Mesendoderm (in vitro differentiated cells): Measurements from ENCODE around the gene ADH4.
"Not testable (repeated sequence)": the region's sequence is repeated elsewhere in the genome, so short reads cannot be mapped to it uniquely, and the experiment has no call there.

Experiments
- DNase-seq: peaks from one replicate; pipeline ENCODE4 v3.0.0; 2013
- H2AK5ac ChIP-seq: 2 replicates; pipeline ENCODE4 v1.6.1; 2013; ENCODE audit warnings: low read length, inconsistent platforms
- H2BK120ac ChIP-seq: 2 replicates; pipeline ENCODE4 v1.6.1; 2013; ENCODE audit warnings: low read depth, mild to moderate bottlenecking, low read length, moderate library complexity, mixed read lengths
- H2BK15ac ChIP-seq: replicated peaks from 2 replicates; pipeline ENCODE4 v1.6.1; 2013; ENCODE audit warnings: low read depth, mild to moderate bottlenecking, moderate library complexity
- H2BK5ac ChIP-seq: 2 replicates; pipeline ENCODE4 v1.6.1; 2013; ENCODE audit warnings: low read length, inconsistent platforms
- H3K18ac ChIP-seq: 2 replicates; pipeline ENCODE4 v1.6.1; 2013; ENCODE audit warnings: mild to moderate bottlenecking, low read length, mixed read lengths
- H3K23ac ChIP-seq: one replicate; pipeline ENCODE4 v1.6.1; 2013; ENCODE audit warnings: low read length
- H3K27ac ChIP-seq: 2 replicates; pipeline ENCODE4 v1.5.1; 2013; ENCODE audit warnings: low read depth, mild to moderate bottlenecking, inconsistent platforms, low read length, moderate library complexity
- H3K27me3 ChIP-seq: 2 replicates; pipeline ENCODE4 v1.6.1; 2013; ENCODE audit warnings: low read length, control low read depth, mild to moderate bottlenecking, inconsistent platforms; ENCODE audit not compliant: insufficient read depth, poor library complexity
- H3K36me3 ChIP-seq: 2 replicates; pipeline ENCODE4 v1.6.1; 2013; ENCODE audit warnings: low read length, inconsistent platforms; ENCODE audit not compliant: control insufficient read depth, insufficient read depth
- H3K4ac ChIP-seq: one replicate; pipeline ENCODE4 v1.6.1; 2013; ENCODE audit warnings: low read depth, mild to moderate bottlenecking, low read length, moderate library complexity
- H3K4me1 ChIP-seq: 2 replicates; pipeline ENCODE4 v1.6.1; 2013; ENCODE audit warnings: low read depth, low read length, inconsistent platforms; ENCODE audit not compliant: control insufficient read depth
- H3K4me2 ChIP-seq: 2 replicates; pipeline ENCODE4 v1.6.1; 2013; ENCODE audit warnings: low read length
- H3K4me3 ChIP-seq: 2 replicates; pipeline ENCODE4 v1.5.1; 2013; ENCODE audit warnings: mild to moderate bottlenecking, low read length
- H3K56ac ChIP-seq: one replicate; pipeline ENCODE4 v1.6.1; 2013; ENCODE audit warnings: low read length
- H3K79me1 ChIP-seq: 2 replicates; pipeline ENCODE4 v1.6.1; 2013; ENCODE audit warnings: low read length, inconsistent platforms
- H3K79me2 ChIP-seq: 2 replicates; pipeline ENCODE4 v1.6.1; 2013; ENCODE audit warnings: mild to moderate bottlenecking, low read length; ENCODE audit not compliant: control insufficient read depth, insufficient read depth
- H3K9ac ChIP-seq: 2 replicates; pipeline ENCODE4 v1.6.1; 2013; ENCODE audit warnings: low read length, inconsistent platforms
- H4K5ac ChIP-seq: one replicate; pipeline ENCODE4 v1.6.1; 2013; ENCODE audit warnings: low read length
- H4K8ac ChIP-seq: one replicate; pipeline ENCODE4 v1.6.1; 2013; ENCODE audit warnings: low read depth, mild to moderate bottlenecking, control low read depth, low read length, moderate library complexity
- WGBS: extraction: QIAGEN DNeasy Blood & Tissue Kit; methylation state at CpG from one replicate; pipeline ENCODE4 v1.1.7; 2013; ENCODE audit warnings: low lambda C conversion rate, missing lambda C conversion rate; ENCODE audit not compliant: insufficient coverage; ENCODE audit errors: extremely low coverage; 5-methylcytosine and 5-hydroxymethylcytosine counted together

The ADH4 gene

DNA sequence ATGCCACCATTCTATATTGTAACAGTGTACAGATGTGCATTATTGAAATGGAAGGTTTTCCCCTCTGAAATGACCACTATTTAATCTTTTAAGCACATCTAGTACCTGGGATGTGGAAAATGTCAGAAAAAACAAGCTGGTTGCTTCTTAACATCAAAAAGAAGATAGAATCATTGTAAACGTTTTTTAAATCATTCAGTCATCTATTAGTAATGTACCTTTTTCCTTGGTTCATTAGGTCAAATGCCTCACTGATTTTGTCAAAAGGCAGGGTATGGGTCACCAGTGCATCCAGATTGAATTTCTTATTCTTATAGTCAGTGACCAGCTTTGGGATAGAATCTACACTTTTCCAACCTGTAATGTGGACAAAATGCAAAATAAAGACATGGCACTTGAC lies 17.7 kb downstream of the ADH4 start:
- Histone ChIP-seq H3K4me3 (no peak overlapping the region), H3K79me1 (no peaks in the 10 kb centered on the region), H3K36me3 (no peaks in the 10 kb centered on the region), H2BK15ac (no peak overlapping the region), H3K56ac (no peak overlapping the region), H3K4ac (no peak overlapping the region), H3K4me1 (no peaks in the 10 kb centered on the region), H4K5ac (no peak overlapping the region), H3K79me2 (no peaks in the 10 kb centered on the region), H2BK120ac (no peak overlapping the region), H3K18ac (no peak overlapping the region), H2AK5ac (no peak overlapping the region), H3K27ac (no peak overlapping the region), H3K23ac (no peak overlapping the region), H2BK5ac (no peak overlapping the region), H3K27me3 (no peaks in the 10 kb centered on the region), H4K8ac (no peak overlapping the region), H3K4me2 (no peak overlapping the region), H3K9ac (no peak overlapping the region)
- no CpG with 5 or more reads among the region's 1 CpG for WGBS
- no peak for DNase-seq

DNA sequence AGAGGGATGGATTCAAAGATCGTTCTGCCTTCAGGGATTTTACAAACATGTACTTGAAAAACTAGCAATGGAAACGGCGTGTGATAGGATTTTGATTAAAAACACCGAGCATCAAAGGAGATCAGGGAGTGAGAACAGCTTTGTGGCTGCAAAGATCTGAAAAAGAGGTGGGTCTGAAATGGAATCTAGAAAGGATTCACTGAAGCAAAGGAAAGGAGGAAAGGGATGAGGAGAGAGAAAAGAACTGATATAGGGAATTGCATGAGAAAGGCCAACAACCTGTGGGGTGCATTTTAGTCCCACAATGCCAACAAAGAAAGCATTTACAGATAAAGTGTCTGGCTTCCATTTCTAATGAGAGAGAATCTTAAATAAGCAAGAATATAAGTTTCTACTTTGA lies 23.1 kb downstream of the ADH4 start:
- H4K5ac ChIP-seq: no peak overlapping the region
- no peak overlapping the region for H2BK5ac ChIP-seq
- H3K4me2 ChIP-seq: no peak overlapping the region
- no peak overlapping the region for H4K8ac ChIP-seq
- H3K9ac ChIP-seq: no peak overlapping the region
- H3K4ac ChIP-seq: no peak overlapping the region
- no peak overlapping the region for H3K23ac ChIP-seq
- no peaks in the 10 kb centered on the region for H3K27me3 ChIP-seq
- H3K18ac ChIP-seq: no peak overlapping the region
- H3K56ac ChIP-seq: no peak overlapping the region
- H3K4me1 ChIP-seq: no peaks in the 10 kb centered on the region
- DNase-seq: no peak
- H3K4me3 ChIP-seq: no peak overlapping the region
- no peaks in the 10 kb centered on the region for H3K36me3 ChIP-seq
- no peak overlapping the region for H2BK15ac ChIP-seq
- no peak overlapping the region for H2BK120ac ChIP-seq
- WGBS: no CpG with 5 or more reads among the region's 4 CpGs
- no peak overlapping the region for H2AK5ac ChIP-seq
- no peaks in the 10 kb centered on the region for H3K79me1 ChIP-seq
- H3K27ac ChIP-seq: no peak overlapping the region
- H3K79me2 ChIP-seq: no peaks in the 10 kb centered on the region

DNA sequence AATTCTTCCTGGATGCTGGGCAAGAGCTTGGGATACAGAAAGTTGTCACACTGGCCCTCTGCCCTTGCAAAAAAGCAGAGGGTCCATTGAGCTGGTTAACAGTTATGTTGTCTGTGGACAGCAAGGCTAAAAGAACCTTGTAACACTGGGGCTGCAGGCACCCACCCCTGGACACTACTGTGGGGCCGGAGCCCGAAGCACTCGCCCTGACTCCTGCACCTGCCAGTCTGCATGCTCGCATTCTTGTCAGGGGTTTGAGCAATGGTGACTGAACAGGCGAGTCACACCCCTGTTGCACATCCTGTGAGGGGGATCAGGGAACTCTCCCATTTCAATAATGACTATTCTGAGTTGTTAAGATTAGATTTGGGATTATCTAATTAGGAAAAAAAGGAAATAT lies 23.6 kb downstream of the ADH4 start:
- Histone ChIP-seq H3K27ac (no peak overlapping the region), H2BK5ac (no peak overlapping the region), H3K4me2 (no peak overlapping the region), H2BK15ac (no peak overlapping the region), H3K79me1 (no peaks in the 10 kb centered on the region), H4K8ac (no peak overlapping the region), H3K18ac (no peak overlapping the region), H3K79me2 (no peaks in the 10 kb centered on the region), H4K5ac (no peak overlapping the region), H3K9ac (no peak overlapping the region), H2BK120ac (no peak overlapping the region), H3K56ac (no peak overlapping the region), H3K4me1 (no peaks in the 10 kb centered on the region), H2AK5ac (no peak overlapping the region), H3K36me3 (no peaks in the 10 kb centered on the region), H3K23ac (no peak overlapping the region), H3K27me3 (no peaks in the 10 kb centered on the region), H3K4me3 (no peak overlapping the region), H3K4ac (no peak overlapping the region)
- no peak for DNase-seq
- WGBS: no CpG with 5 or more reads among the region's 5 CpGs

DNA sequence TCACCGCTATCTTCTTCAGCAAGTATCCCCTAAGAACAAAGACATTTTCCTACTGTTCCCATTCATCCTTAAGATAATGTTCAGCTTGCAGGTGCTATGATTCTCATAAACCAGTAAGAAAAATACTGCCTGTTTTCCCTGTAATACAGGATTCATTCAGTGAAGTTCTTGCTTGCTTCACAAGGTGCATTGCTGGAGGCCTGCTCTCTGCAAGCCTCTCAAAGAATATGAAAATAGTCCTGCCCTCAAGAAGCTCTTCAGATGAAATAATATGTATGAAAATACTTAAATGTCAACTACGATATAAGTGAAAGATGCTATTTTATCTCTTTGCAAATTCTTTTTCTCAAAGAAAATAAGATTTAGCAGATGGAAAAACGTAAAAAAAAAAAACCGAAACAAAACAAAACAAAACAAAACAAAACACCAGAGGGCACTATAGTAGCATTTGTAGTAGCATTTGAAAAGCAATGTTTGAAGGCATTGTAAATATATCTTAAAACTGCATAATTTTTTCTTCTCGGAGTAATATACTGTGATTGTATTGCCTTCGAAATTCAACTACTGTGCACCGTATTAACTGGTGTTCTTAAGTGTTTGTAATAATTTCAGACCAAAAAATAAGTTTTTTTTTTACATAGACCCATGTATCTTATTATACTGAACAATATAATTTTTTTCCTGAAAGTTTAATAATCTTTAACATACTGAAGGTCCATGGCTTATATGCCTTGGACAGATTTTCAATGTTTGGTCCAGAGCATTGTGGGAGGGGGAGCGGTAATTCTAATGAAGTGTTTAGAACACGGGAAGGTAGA lies 26.0 kb downstream of the ADH4 start:
- no peaks in the 10 kb centered on the region for H3K79me1 ChIP-seq
- H2BK120ac ChIP-seq: no peak overlapping the region
- no peaks in the 10 kb centered on the region for H3K4me1 ChIP-seq
- no peak overlapping the region for H3K4ac ChIP-seq
- no peak overlapping the region for H4K5ac ChIP-seq
- WGBS: no CpG with 5 or more reads among the region's 9 CpGs
- no peaks in the 10 kb centered on the region for H3K36me3 ChIP-seq
- H2AK5ac ChIP-seq: no peak overlapping the region
- H3K4me2 ChIP-seq: no peak overlapping the region
- no peaks in the 10 kb centered on the region for H3K79me2 ChIP-seq
- H3K23ac ChIP-seq: no peak overlapping the region
- no peak overlapping the region for H2BK5ac ChIP-seq
- H3K18ac ChIP-seq: no peak overlapping the region
- no peak overlapping the region for H3K56ac ChIP-seq
- no peak for DNase-seq
- H2BK15ac ChIP-seq: no peak overlapping the region
- no peak overlapping the region for H4K8ac ChIP-seq
- H3K4me3 ChIP-seq: no peak overlapping the region
- H3K9ac ChIP-seq: no peak overlapping the region
- H3K27me3 ChIP-seq: no peaks in the 10 kb centered on the region
- H3K27ac ChIP-seq: no peak overlapping the region

DNA sequence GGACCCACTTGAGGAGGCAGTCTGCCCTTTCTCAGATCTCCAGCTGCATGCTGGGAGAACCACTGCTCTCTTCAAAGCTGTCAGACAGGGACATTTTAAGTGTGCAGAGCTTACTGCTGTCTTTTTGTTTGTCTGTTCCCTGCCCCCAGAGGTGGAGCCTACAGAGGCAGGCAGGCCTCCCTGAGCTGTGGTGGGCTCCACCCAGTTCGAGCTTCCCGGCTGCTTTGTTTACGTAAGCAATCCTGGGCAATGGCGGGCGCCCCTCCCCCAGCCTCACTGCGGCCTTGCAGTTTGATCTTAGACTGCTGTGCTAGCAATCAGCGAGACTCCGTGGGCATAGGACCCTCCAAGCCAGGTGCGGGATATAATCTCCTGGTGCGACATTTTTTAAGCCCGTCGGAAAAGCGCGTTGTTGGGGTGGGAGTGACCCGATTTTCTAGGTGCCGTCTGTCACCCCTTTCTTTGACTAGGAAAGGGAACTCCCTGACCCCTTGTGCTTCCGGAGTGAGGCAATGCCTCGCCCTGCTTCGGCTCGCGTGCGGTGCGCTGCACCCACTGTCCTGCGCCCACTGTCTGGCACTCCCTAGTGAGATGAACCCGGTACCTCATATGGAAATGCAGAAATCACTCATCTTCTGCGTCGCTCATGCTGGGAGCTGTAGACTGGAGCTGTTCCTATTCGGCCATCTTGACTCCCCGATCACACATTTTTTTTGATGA lies 26.8 kb downstream of the ADH4 start:
- WGBS: no CpG with 5 or more reads among the region's 29 CpGs
- not testable (repeated sequence) for H2BK120ac ChIP-seq, H3K4ac ChIP-seq, H3K18ac ChIP-seq, H3K4me2 ChIP-seq, H3K56ac ChIP-seq, H3K79me1 ChIP-seq, H2BK15ac ChIP-seq, H3K27ac ChIP-seq, H3K36me3 ChIP-seq, H3K23ac ChIP-seq, H3K9ac ChIP-seq, H3K4me1 ChIP-seq, H4K5ac ChIP-seq, H3K79me2 ChIP-seq, H2AK5ac ChIP-seq, H4K8ac ChIP-seq, H3K27me3 ChIP-seq, H2BK5ac ChIP-seq, DNase-seq, H3K4me3 ChIP-seq
